K562 (cell line): ENCODE results near the gene PBOV1. TPM values are rescaled to one million over a fixed set of nuclear protein-coding genes. Genes with fewer than 3 reads are reported as not detected.

Source experiments
- ATAC-seq: fragments of 200-7000 bp; cut with Tn5 transposase; 3 replicates; pipeline ENCODE4 v1.9.1; 2020; ENCODE audit warnings: moderate library complexity
- BruUV-seq: library from RNA; stranded (reverse); fragments of 400-500 nt; replicated peaks from 2 replicates; lab custom pipeline; 2021; lab: Mats Ljungman, UMichigan
- CTCF ChIA-PET: fragments of 300-600 bp; formaldehyde crosslinking; extraction: SDS; loops from one replicate; lab custom pipeline; 2021; ENCODE audit warnings: low intra/inter-chr PET ratio; lab: Yijun Ruan, JAX
- POLR2A ChIA-PET: fragments of 300-600, 350-650 bp; sonication (Branson Sonifier 250); formaldehyde crosslinking; extraction: SDS; loops from one replicate; lab custom pipeline; 2021; ENCODE audit warnings: antibody characterized with exemption, inconsistent platforms; lab: Yijun Ruan, JAX
- DNase-seq, 4 experiments: peaks; one replicate each; pipeline versions ENCODE4 v3.0.0 to v3.0.0-alpha.2; 2011 to 2018; ENCODE audit warnings: low spot score in 3 of 4, mixed read lengths in 3 of 4; ENCODE audit errors: extremely low read depth in 1 of 4
- FAIRE-seq: peaks from 2 replicates; lab custom pipeline; 2011; peaks lifted over from hg19 to GRCh38; lab: Jason Lieb, UNC
- H2AFZ ChIP-seq: 2 replicates; pipeline ENCODE4 v1.6.0; 2011; ENCODE audit warnings: low read depth, low read length, control low read depth, inconsistent platforms
- H3K27ac ChIP-seq: fragments of 200-600 bp; 3 replicates; pipeline ENCODE4 v1.8.0; 2011; ENCODE audit warnings: low read depth, mild to moderate bottlenecking, control low read depth, inconsistent platforms, low read length, moderate library complexity, mixed read lengths; ENCODE audit errors: extremely low read depth
- H3K27me3 ChIP-seq, 2 experiments: fragments of 300-600 bp in 1 of 2; 2 replicates in 1 of 2; 3 replicates in 1 of 2; pipeline versions ENCODE4 v1.6.0 to v1.8.0; 2011; ENCODE audit warnings: inconsistent platforms in 2 of 2, low read length in 2 of 2, mild to moderate bottlenecking in 1 of 2, mixed read lengths in 1 of 2, moderate library complexity in 1 of 2; ENCODE audit not compliant: control insufficient read depth in 2 of 2, insufficient read depth in 2 of 2
- H3K36me3 ChIP-seq: fragments of 300-600 bp; 3 replicates; pipeline ENCODE4 v1.8.0; 2011; ENCODE audit warnings: mild to moderate bottlenecking, low read length, inconsistent platforms; ENCODE audit not compliant: control insufficient read depth, insufficient read depth
- H3K4me1 ChIP-seq, 2 experiments: fragments of 200-600 bp in 1 of 2; replicated peaks in 1 of 2; 2 replicates in 1 of 2; 3 replicates in 1 of 2; pipeline versions ENCODE4 v1.5.1 to v1.8.0; 2011; ENCODE audit warnings: inconsistent platforms in 2 of 2, low read length in 2 of 2, mild to moderate bottlenecking in 1 of 2, mixed read lengths in 1 of 2, moderate library complexity in 1 of 2; ENCODE audit not compliant: control insufficient read depth in 2 of 2, insufficient read depth in 2 of 2
- H3K4me2 ChIP-seq: 2 replicates; pipeline ENCODE4 v1.6.1; 2011; ENCODE audit warnings: low read length, control low read depth, inconsistent platforms, mixed read lengths; ENCODE audit not compliant: insufficient read depth
- H3K4me3 ChIP-seq: fragments of 200-600 bp; sonication (generic), shearing (Covaris generic); 2 replicates; pipeline ENCODE4 v1.5.1; 2016; ENCODE audit warnings: control low read depth, inconsistent platforms
- H3K79me2 ChIP-seq: fragments of 200-600 bp; 3 replicates; pipeline ENCODE4 v1.8.0; 2011; ENCODE audit warnings: low read length, inconsistent platforms; ENCODE audit not compliant: control insufficient read depth, insufficient read depth
- H3K9ac ChIP-seq, 2 experiments: 2 replicates each; pipeline versions ENCODE4 v1.6.0 to v1.6.1; 2011; ENCODE audit warnings: low read depth in 2 of 2, low read length in 2 of 2, control low read depth in 1 of 2, inconsistent platforms in 1 of 2, mild to moderate bottlenecking in 1 of 2, mixed read lengths in 1 of 2; ENCODE audit not compliant: insufficient read depth in 1 of 2
- H3K9me1 ChIP-seq: one replicate; pipeline ENCODE4 v1.6.0; 2011; ENCODE audit warnings: inconsistent platforms, mild to moderate bottlenecking, low read length, moderate library complexity; ENCODE audit not compliant: control insufficient read depth, insufficient read depth
- H3K9me3 ChIP-seq: replicated peaks from 2 replicates; pipeline ENCODE4 v1.5.1; 2011; ENCODE audit warnings: low read depth, low read length, inconsistent platforms; ENCODE audit not compliant: control insufficient read depth, insufficient read depth
- H4K20me1 ChIP-seq: replicated peaks from 2 replicates; pipeline ENCODE4 v1.6.1; 2011; ENCODE audit warnings: low read length, inconsistent platforms, mixed read lengths; ENCODE audit not compliant: control insufficient read depth, insufficient read depth
- ARHGAP35 ChIP-seq: fragments of 450-650 bp; IDR thresholded peaks from 2 replicates; pipeline ENCODE4 v1.6.1; 2018; ENCODE audit not compliant: partially characterized antibody
- ESRRB ChIP-seq: fragments of 250-450 bp; sonication (Bioruptor Pico); IDR thresholded peaks from 2 replicates; pipeline ENCODE4 v1.5.0; 2020; ENCODE audit warnings: mild to moderate bottlenecking, moderate library complexity, borderline replicate concordance
- FIP1L1 ChIP-seq: fragments of 200-400 bp; formaldehyde crosslinking; IDR thresholded peaks from 2 replicates; pipeline ENCODE4 v1.6.1; 2018; ENCODE audit warnings: mild to moderate bottlenecking, low read depth, low read length; ENCODE audit not compliant: poor library complexity, severe bottlenecking
- GABPB1 ChIP-seq: sonication (generic); formaldehyde crosslinking; IDR thresholded peaks from 2 replicates; pipeline ENCODE4 v1.8.0; 2022; ENCODE audit warnings: mild to moderate bottlenecking, missing genetic modification reagents
- GATAD2A ChIP-seq: fragments of 450-650 bp; IDR thresholded peaks from 2 replicates; pipeline ENCODE4 v1.6.1; 2017
- MBD2 ChIP-seq: sonication (generic); IDR thresholded peaks from 2 replicates; pipeline ENCODE4 v1.6.1; 2016; ENCODE audit warnings: low read depth, borderline replicate concordance
- MCM3 ChIP-seq: fragments of 450-650 bp; IDR thresholded peaks from 2 replicates; pipeline ENCODE4 v1.6.1; 2016
- NR2F6 ChIP-seq: fragments of 450-650 bp; formaldehyde crosslinking; IDR thresholded peaks from 2 replicates; pipeline ENCODE4 v1.4.0; 2020; ENCODE audit warnings: mild to moderate bottlenecking
- PHB ChIP-seq: fragments of 250-450 bp; sonication (Bioruptor Pico); IDR thresholded peaks from 2 replicates; pipeline ENCODE4 v1.5.0; 2021
- PHB2 ChIP-seq: fragments of 450-650 bp; IDR thresholded peaks from 2 replicates; pipeline ENCODE4 v1.6.1; 2017; ENCODE audit warnings: low read depth
- RBBP5 ChIP-seq: fragments of 200-600 bp; sonication (generic); IDR thresholded peaks from 2 replicates; pipeline ENCODE4 v1.6.1; 2012; ENCODE audit warnings: borderline replicate concordance, mild to moderate bottlenecking, low read length, control low read depth, inconsistent platforms; ENCODE audit not compliant: insufficient read depth, poor library complexity, severe bottlenecking
- RBM34 ChIP-seq: fragments of 200-400 bp; formaldehyde crosslinking; IDR thresholded peaks from 2 replicates; pipeline ENCODE4 v1.6.1; 2018; ENCODE audit warnings: low read length, borderline replicate concordance; ENCODE audit not compliant: insufficient read depth
- RFX1 ChIP-seq: fragments of 450-650 bp; IDR thresholded peaks from 2 replicates; pipeline ENCODE4 v1.6.1; 2016; ENCODE audit warnings: mild to moderate bottlenecking, moderate library complexity
- SP2 ChIP-seq: IDR thresholded peaks from 2 replicates; pipeline ENCODE4 v1.6.1; 2011; ENCODE audit warnings: mild to moderate bottlenecking, low read depth, low read length, moderate library complexity; ENCODE audit not compliant: poor library complexity, severe bottlenecking; ENCODE audit errors: extremely low read depth
- STAT5A ChIP-seq: IDR thresholded peaks from 2 replicates; pipeline ENCODE4 v1.6.1; 2012; ENCODE audit warnings: low read length, inconsistent platforms, borderline replicate concordance
- ZKSCAN3 ChIP-seq: fragments of 250-450 bp; sonication (Bioruptor Pico); IDR thresholded peaks from 2 replicates; pipeline ENCODE4 v1.4.0; 2020
- WGBS: fragments of 100-300 bp; shearing (Covaris generic); methylation state at CpG from one replicate; pipeline ENCODE4 v1.1.6; 2016; ENCODE audit warnings: low coverage, mixed read lengths; ENCODE audit not compliant: insufficient coverage; ENCODE audit errors: missing lambda C conversion rate; 5-methylcytosine and 5-hydroxymethylcytosine counted together
- in situ Hi-C: fragments of 300-500 bp; cut with MboI; formaldehyde crosslinking; loops from 4 replicates; pipeline ENCODE4 v1.15.0; 2018; ENCODE audit warnings: inconsistent platforms, mixed read lengths
- intact Hi-C: fragments of 100-400 bp; cut with micrococcal nuclease; formaldehyde crosslinking; loops from 2 replicates; pipeline ENCODE4 v1.14.2; 2022
- polyA plus RNA-seq, 8 experiments: library from polyadenylated mRNA; depleted of rRNA in 4 of 8; stranded (reverse) in 5 of 8; unstranded in 3 of 8; fragments of >200 nt; fragmentation: Nextera tagmentation in 2 of 8; fragmentation: Illumina TruSeq in 1 of 8; extraction: Ambion mirVana in 2 of 8; extraction: Trizol in 1 of 8; gene quantifications; 2 replicates each; pipeline versions ENCODE4 v1.2.1 to v1.2.3, GENCODE V29; 2011 to 2014; ENCODE audit warnings: inconsistent platforms in 1 of 8, missing spikeins in 1 of 8
- total RNA-seq, 7 experiments: library from RNA; depleted of rRNA in 6 of 7; stranded (reverse); fragments of >200 nt in 6 of 7; fragmentation: Illumina TruSeq in 2 of 7; extraction: Trizol in 2 of 7; gene quantifications; 2 replicates each; pipeline versions ENCODE4 v1.2.1 to v1.2.3, GENCODE V29; 2011 to 2021; ENCODE audit warnings: low replicate concordance in 1 of 7
- TF ChIP-seq, protein P1 (sequence below): IDR thresholded peaks from 2 replicates; pipeline ENCODE4 v1.6.1; 2012; ENCODE audit warnings: low read depth, low read length, improper control_type of control experiment, borderline replicate concordance

PBOV1 gene
- total and polyA plus RNA-seq, 9 of the 15 experiments (the other 6 are each of a cell fraction or from before 2014, with no cell fraction given), result not detected

DNA sequence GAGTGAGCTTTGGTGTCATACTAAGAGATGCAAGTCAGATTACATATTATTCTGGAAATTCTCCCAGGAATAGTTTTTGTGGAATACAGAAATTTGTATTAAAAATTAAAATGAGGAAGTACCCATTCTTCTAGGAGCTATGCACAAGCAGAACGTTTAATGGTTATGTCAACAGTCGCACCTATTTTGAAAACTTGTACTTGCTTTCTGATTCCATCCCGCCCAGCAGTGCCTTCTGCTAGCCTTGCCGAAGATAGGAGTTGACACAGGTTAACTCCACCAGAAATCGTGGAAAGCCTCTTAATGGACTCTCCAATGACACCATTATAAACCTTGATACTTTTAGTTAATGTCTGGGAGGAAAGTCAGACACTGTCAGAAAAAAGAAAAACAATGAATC is 6.7 kb downstream of the PBOV1 start:
- H4K20me1 ChIP-seq, result no peaks in the 10 kb centered on the region
- H3K9ac ChIP-seq, result no peak overlapping the region
- no peaks in the 10 kb centered on the region for H3K4me1 ChIP-seq
- DNase-seq (no peak), FAIRE-seq (no peak), ATAC-seq (no peak)
- POLR2A ChIA-PET, result interaction anchor here (1.3 kb wide), 1 partner anchor 10 kb away, joined by 6 read pairs; no protein-coding TSS in a partner anchor
- no peak overlapping the region for H3K4me2 ChIP-seq
- CTCF ChIA-PET, result no interaction called here
- no peaks in the 10 kb centered on the region for H3K36me3 ChIP-seq
- H3K79me2 ChIP-seq, result no peaks in the 10 kb centered on the region
- H2AFZ ChIP-seq, result no peak overlapping the region
- H3K9me3 ChIP-seq, result no peaks in the 10 kb centered on the region
- BruUV-seq, result no TSS peak
- no peaks in the 10 kb centered on the region for H3K9me1 ChIP-seq
- in situ Hi-C loops (no loop called here), intact Hi-C loops (no loop called here)
- no peak overlapping the region for H3K4me3 ChIP-seq
- TF ChIP-seq MCM3, result no peak
- no peak for TF ChIP-seq ESRRB (CRISPR knock-in tag)
- no peak for TF ChIP-seq FIP1L1
- TF ChIP-seq STAT5A, result no peak
- H3K27ac ChIP-seq, result no peak overlapping the region
- peaks cover 0 to 5% of the 10 kb centered on the region in 2 experiments; a peak in 1 of 5 replicates for H3K27me3 ChIP-seq
- 0% methylated on average over 5 of the region's 5 CpGs for WGBS

DNA sequence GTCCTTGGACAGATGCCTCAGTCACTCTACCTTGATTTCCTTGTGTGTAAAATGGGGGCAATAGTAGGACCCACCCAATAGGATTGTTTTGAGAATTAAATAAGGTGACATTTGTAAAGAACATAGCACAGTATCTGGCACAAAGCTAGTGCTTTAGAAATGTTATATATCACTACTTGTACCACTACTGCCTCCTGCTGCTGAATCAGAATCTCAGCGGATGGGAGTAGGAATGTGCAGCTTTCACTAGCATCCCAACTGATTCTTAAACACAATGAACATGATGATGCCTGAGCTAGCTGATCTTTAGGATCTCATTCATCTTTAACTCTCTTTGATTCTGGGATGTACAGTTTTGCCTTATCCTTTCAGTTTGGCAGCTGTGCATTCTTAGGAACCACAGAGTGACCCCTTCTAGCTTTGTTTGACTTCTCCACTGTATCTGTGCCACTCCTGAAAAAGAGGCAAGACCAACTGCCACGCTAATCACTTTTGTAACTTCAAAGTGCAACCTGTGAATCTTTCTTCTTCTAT is 7.2 kb downstream of the PBOV1 start:
- H3K4me3 ChIP-seq, result no peak overlapping the region
- DNase-seq, result no peak
- BruUV-seq, result no TSS peak
- H3K79me2 ChIP-seq, result no peaks in the 10 kb centered on the region
- intact Hi-C loops (no loop called here), in situ Hi-C loops (no loop called here)
- ChIA-PET CTCF (interaction anchor here (0.7 kb wide), 1 partner anchor 57 kb away, joined by 3 read pairs; no protein-coding TSS in a partner anchor), POLR2A (interaction anchor here (1.3 kb wide), 1 partner anchor 10 kb away, joined by 6 read pairs; no protein-coding TSS in a partner anchor)
- peaks cover 0 to 5% of the 10 kb centered on the region in 2 experiments; a peak in 1 of 5 replicates for H3K27me3 ChIP-seq
- no peaks in the 10 kb centered on the region for H4K20me1 ChIP-seq
- no peaks in the 10 kb centered on the region for H3K9me1 ChIP-seq
- WGBS, result 0% methylated on average over 2 of the region's 2 CpGs
- ATAC-seq, result no peak
- no peak for FAIRE-seq
- no peak overlapping the region for H3K27ac ChIP-seq
- no peaks in the 10 kb centered on the region for H3K36me3 ChIP-seq
- no peak overlapping the region for H3K4me2 ChIP-seq
- no peak overlapping the region for H2AFZ ChIP-seq
- H3K4me1 ChIP-seq, result no peaks in the 10 kb centered on the region
- H3K9me3 ChIP-seq, result no peaks in the 10 kb centered on the region
- H3K9ac ChIP-seq, result no peak overlapping the region
- TF ChIP-seq PHB2, result no peak
- no peak for TF ChIP-seq ZKSCAN3
- no peak for TF ChIP-seq GATAD2A
- TF ChIP-seq PHB (CRISPR knock-in tag), result no peak
- TF ChIP-seq RBBP5, result no peak
- no peak for TF ChIP-seq NR2F6
- no peak for TF ChIP-seq RBM34
- TF ChIP-seq SP2, result no peak
- TF ChIP-seq RFX1, result no peak
- no peak for TF ChIP-seq GABPB1
- TF ChIP-seq ARHGAP35, result no peak
- TF ChIP-seq, protein P1, sequence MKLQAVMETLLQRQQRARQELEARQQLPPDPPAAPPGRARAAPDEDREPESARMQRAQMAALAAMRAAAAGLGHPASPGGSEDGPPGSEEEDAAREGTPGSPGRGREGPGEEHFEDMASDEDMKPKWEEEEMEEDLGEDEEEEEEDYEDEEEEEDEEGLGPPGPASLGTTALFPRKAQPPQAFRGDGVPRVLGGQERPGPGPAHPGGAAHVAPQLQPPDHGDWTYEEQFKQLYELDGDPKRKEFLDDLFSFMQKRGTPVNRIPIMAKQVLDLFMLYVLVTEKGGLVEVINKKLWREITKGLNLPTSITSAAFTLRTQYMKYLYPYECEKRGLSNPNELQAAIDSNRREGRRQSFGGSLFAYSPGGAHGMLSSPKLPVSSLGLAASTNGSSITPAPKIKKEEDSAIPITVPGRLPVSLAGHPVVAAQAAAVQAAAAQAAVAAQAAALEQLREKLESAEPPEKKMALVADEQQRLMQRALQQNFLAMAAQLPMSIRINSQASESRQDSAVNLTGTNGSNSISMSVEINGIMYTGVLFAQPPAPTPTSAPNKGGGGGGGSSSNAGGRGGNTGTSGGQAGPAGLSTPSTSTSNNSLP, result no peak
- no peak for TF ChIP-seq MBD2
